ENCODE data around the gene DEFB132. TPM values are rescaled to one million over a fixed set of nuclear protein-coding genes. Genes with fewer than 3 reads are reported as not detected.
A peak's percentile ranks its signal among the peaks of the same experiment; 100 is the strongest.

DEFB132 gene
- total RNA-seq, 1 donor from 2014 or later, result not detected

DNA sequence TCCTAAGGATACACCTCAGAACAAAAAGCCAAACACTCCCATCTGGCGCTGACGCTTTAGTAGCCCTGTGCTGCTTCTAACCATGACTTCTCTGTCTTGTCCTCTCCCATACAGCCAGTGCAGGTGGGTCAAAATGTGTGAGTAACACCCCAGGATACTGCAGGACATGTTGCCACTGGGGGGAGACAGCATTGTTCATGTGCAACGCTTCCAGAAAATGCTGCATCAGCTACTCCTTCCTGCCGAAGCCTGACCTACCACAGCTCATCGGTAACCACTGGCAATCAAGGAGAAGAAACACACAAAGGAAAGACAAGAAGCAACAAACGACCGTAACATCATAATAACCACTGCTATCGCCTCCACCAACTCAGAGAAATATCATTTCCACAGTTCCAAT is 1.4 kb downstream of the DEFB132 start:
- intact Hi-C loops (cut with DNase I), result no loop called here
- DNase-seq (ENCODE audit: low spot score), result no peak

DNA sequence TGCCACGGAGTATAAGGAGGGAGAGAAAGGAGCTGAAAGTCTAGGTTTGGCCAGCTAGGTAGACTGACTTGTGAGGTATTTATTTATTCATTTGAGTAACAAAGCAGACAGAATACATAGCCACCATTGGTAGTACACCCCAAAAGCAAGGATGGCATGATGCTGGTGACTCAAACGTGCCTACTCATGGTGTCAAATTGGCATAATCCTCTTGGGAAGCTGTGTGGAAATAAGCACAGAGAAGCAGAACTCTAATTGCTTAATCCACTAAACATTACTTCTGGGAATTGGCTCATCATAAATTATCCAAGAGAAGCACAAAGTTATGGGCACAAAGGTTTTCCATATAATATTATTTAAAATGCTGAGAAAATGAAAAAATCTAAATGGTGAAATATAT is 2.5 kb downstream of the DEFB132 start:
- intact Hi-C loops (cut with DNase I), result no loop called here
- DNase-seq (ENCODE audit: low spot score), result no peak

- no peak for DNase-seq (ENCODE audit: low spot score)
- intact Hi-C loops (cut with DNase I), result no loop called here
These were observed 6.2 kb downstream of the DEFB132 start for GRCh38 chr20:263701-264100.

- DNase-seq (ENCODE audit: low spot score), result peak; percentile 87
- intact Hi-C loops (cut with DNase I), result loop anchor here (5.0 kb wide), 1 partner anchor 55 kb away; no protein-coding TSS in a partner anchor
These were observed 9.4 kb downstream of the DEFB132 start for GRCh38 chr20:266596-267562.

DNA sequence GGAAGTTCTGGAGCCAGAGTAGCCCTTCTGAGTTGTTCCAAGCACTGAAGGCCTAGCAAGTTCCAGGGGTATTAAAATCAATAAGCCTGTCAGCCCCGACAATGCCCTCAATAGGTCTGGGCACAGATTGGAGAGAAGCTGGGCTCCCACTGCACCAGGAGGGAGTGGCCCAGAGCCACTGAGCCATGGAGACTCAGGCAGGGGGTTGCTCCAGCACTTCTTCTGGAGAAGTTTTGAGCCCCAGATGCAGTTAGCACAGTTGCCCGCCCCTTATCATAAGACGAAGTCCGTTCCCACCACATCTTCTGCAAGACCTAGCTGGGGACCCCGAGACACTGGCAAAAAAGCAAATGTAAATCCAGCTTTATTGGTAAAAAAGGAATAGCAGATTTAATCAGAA is 13.0 kb downstream of the DEFB132 start:
- intact Hi-C loops (cut with DNase I), result loop anchor here (10.0 kb wide), 1 partner anchor 64 kb away; no protein-coding TSS in a partner anchor
- no peak for DNase-seq (ENCODE audit: low spot score)

GRCh38 chr20:271069-271468 is 13.5 kb downstream of the DEFB132 start:
- intact Hi-C loops (cut with DNase I), result loop anchor here (10.0 kb wide), 1 partner anchor 64 kb away; no protein-coding TSS in a partner anchor
- DNase-seq (ENCODE audit: low spot score), result no peak

- intact Hi-C loops (cut with DNase I), result loop anchor here (10.0 kb wide), 1 partner anchor 63 kb away; no protein-coding TSS in a partner anchor
- DNase-seq (ENCODE audit: low spot score), result no peak
These were observed 14.0 kb downstream of the DEFB132 start for GRCh38 chr20:271528-271927.

DNA sequence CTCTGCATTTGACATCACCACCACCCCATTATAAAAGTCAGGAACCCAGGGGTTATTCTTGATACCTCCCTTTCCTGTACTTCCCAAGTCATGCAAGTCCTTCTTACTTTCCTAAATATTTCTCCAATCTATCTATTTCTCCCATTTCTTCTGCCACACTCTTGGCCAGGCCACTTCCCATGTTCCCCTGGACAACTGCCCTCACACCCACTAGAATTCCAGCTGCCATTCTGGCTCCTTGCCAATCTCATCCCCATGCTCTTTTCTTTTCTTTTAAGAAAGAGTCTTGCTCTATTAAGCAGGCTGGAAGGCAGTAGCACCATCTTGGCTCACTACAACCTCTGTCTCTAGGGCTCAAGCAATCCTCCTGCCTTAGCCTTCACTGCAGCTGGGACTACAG is 15.2 kb downstream of the DEFB132 start:
- DNase-seq (ENCODE audit: low spot score), result no peak
- intact Hi-C loops (cut with DNase I), result loop anchor here (10.0 kb wide), 1 partner anchor 62 kb away; no protein-coding TSS in a partner anchor

- no peak for DNase-seq (ENCODE audit: low spot score)
These were observed 16.4 kb downstream of the DEFB132 start for GRCh38 chr20:273884-274283.

GRCh38 chr20:275791-276190 is 18.3 kb downstream of the DEFB132 start:
- DNase-seq (ENCODE audit: low spot score), result peak; percentile 67
- intact Hi-C loops (cut with DNase I), result loop anchor here (10.0 kb wide), 1 partner anchor 59 kb away; no protein-coding TSS in a partner anchor

More at GRCh38 chr20:273884-274283, 16.4 kb downstream of the DEFB132 start:
- intact Hi-C loops (cut with DNase I), result loop anchor here (10.0 kb wide), 1 partner anchor 61 kb away; no protein-coding TSS in a partner anchor

- peak; percentile 57 for DNase-seq (ENCODE audit: low spot score)
- intact Hi-C loops (cut with DNase I), result loop anchor here (10.0 kb wide), 1 partner anchor 58 kb away; no protein-coding TSS in a partner anchor
These were observed 19.3 kb downstream of the DEFB132 start for GRCh38 chr20:276620-277495.

DNA sequence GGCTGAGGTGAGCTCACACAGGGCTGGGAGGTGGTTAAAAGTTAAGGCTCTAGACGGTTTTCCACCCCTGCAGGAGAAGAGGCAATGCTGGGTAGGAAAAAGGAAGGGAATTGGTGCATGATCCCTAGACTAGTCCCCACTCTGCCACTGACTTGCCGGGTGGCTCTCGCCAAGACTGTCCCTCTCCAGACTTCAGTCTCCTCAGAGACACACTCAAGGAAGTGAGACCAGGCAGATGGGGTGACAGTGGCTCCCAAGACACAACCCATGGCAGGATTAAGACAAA is 19.9 kb downstream of the DEFB132 start:
- DNase-seq (ENCODE audit: low spot score), result no peak
- intact Hi-C loops (cut with DNase I), result loop anchor here (10.0 kb wide), 1 partner anchor 57 kb away; no protein-coding TSS in a partner anchor

DNA sequence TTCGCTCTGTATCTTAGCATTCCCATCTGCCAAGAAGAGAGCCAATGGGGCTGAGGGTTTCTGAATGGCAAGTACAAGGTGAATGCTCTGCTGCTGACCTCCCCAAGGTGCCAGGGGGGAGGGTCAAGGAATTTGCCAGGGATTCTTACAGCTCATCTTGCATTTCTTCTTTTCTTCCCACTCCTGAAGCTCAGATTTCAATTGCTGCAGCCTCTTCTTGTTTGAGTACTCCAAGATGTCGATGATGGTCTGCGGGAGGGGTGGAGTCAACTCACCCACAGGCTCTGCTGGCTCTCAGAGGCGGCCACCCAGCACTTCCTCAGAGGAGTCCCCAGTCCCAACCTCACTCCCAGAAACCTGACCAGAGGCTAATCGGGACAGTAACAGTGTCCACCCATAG is 20.7 kb downstream of the DEFB132 start:
- peak; percentile 12 for DNase-seq (ENCODE audit: low spot score)
- intact Hi-C loops (cut with DNase I), result loop anchor here (10.0 kb wide), 1 partner anchor 57 kb away; no protein-coding TSS in a partner anchor

GRCh38 chr20:278607-279571 is 21.4 kb downstream of the DEFB132 start:
- intact Hi-C loops (cut with DNase I), result loop anchor here (10.0 kb wide), 1 partner anchor 56 kb away; no protein-coding TSS in a partner anchor
- no peak for DNase-seq (ENCODE audit: low spot score)

- intact Hi-C loops (cut with DNase I), result no loop called here
- no peak for DNase-seq (ENCODE audit: low spot score)
These were observed 26.6 kb downstream of the DEFB132 start for GRCh38 chr20:284172-284571.

DNA sequence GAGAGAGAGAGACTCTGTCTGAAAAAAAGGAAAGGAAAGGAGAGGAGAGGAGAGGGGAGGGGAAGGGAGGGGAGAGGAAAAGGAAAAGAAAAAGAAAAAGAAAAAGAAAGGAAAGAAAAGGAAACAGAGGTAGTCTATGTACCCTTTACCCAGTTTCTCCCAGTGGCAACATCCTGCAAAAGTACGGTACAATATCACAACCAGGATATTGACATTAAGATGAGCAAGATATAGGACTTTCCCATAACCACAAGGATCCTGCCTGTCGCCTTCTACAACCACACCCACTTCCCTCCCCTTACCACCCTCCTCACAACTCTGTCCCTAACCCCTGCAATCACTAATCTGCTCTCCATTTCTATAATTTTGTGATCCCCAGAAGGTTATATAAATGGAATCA is 29.0 kb downstream of the DEFB132 start:
- intact Hi-C loops (cut with DNase I), result no loop called here
- no peak for DNase-seq (ENCODE audit: low spot score)

GRCh38 chr20:288956-289692 is 31.6 kb downstream of the DEFB132 start:
- no peak for DNase-seq (ENCODE audit: low spot score)
- intact Hi-C loops (cut with DNase I), result no loop called here

DNA sequence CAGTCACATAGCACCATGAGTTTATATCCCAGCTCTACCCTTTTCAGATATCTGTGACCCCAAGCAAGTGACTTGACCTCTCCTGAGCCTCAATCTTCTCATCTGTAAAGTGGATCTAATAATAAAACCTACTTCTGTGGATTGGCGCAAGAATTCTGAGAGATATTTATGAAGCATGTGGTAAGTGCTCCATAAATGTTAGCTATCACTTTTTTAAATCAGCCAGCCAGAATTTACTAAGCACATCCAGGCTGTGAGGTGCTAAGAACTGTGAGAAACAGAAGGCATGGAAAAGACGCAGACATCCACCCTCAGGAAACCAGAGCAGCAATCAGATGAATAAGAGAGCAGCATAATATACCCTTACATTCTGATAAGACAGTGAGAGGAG is 32.2 kb downstream of the DEFB132 start:
- DNase-seq (ENCODE audit: low spot score), result peak; percentile 9
- intact Hi-C loops (cut with DNase I), result no loop called here

All from cardiac septum (tissue), 1 donor.